GM19351 (cell line): ENCODE data around the gene KRTCAP2.
"Not testable (repeated sequence)": the region's sequence is repeated elsewhere in the genome, so short reads cannot be mapped to it uniquely, and the experiment has no call there.

ENCODE experiments used
- ATAC-seq: cut with Tn5 transposase; IDR thresholded peaks from one replicate; pipeline ENCODE4 v1.9.1; 2021; ENCODE audit warnings: mild to moderate bottlenecking, moderate library complexity; ENCODE audit not compliant: unreplicated experiment

The KRTCAP2 gene

GRCh38 chr1:155172732-155173477 lies at the start of gene KRTCAP2:
Gene KRTCAP2 (minus strand): TSS chr1:155173304. CDS start chr1:155173224, 80 bp downstream.
- peak; percentile 62 for ATAC-seq

- ATAC-seq = not testable (repeated sequence)
These were observed 47.3 kb upstream of the KRTCAP2 start for GRCh38 chr1:155220211-155220965.

- ATAC-seq = no peak
These were observed 46.5 kb upstream of the KRTCAP2 start for GRCh38 chr1:155219592-155220031.

- ATAC-seq = no peak
These were observed 45.9 kb upstream of the KRTCAP2 start for GRCh38 chr1:155218854-155219591.

- ATAC-seq = not testable (repeated sequence)
These were observed 41.6 kb upstream of the KRTCAP2 start for GRCh38 chr1:155214702-155215101.

GRCh38 chr1:155212051-155212440 lies 38.9 kb upstream of the KRTCAP2 start:
- ATAC-seq = not testable (repeated sequence)

- ATAC-seq = not testable (repeated sequence)
These were observed 38.4 kb upstream of the KRTCAP2 start for GRCh38 chr1:155211381-155212050.

- ATAC-seq = no peak
These were observed 37.4 kb upstream of the KRTCAP2 start for GRCh38 chr1:155210314-155211104.

GRCh38 chr1:155209312-155209721 lies 36.2 kb upstream of the KRTCAP2 start:
- no peak for ATAC-seq

- peak; percentile 77 for ATAC-seq
These were observed 35.6 kb upstream of the KRTCAP2 start, which contains the start of gene MTX1 for GRCh38 chr1:155208541-155209311. Gene MTX1 (plus strand): TSS chr1:155208695. CDS start chr1:155208805, 110 bp downstream.

- ATAC-seq = no peak
These were observed 34.9 kb upstream of the KRTCAP2 start, which contains the start of gene THBS3 for GRCh38 chr1:155207806-155208540. Gene THBS3 (minus strand): TSS chr1:155207897. CDS start chr1:155207876, 21 bp downstream.

- peak; percentile 39 for ATAC-seq
These were observed 34.0 kb upstream of the KRTCAP2 start for GRCh38 chr1:155206891-155207805.

- no peak for ATAC-seq
These were observed 33.0 kb upstream of the KRTCAP2 start for GRCh38 chr1:155205969-155206593.

GRCh38 chr1:155205035-155205434 lies 31.9 kb upstream of the KRTCAP2 start:
- no peak for ATAC-seq

- ATAC-seq = no peak
These were observed 29.8 kb upstream of the KRTCAP2 start for GRCh38 chr1:155202731-155203515.

- ATAC-seq = no peak
These were observed 29.1 kb upstream of the KRTCAP2 start for GRCh38 chr1:155202198-155202597.
